Measurements from ENCODE around the gene ASB5. TPM values are rescaled to one million over a fixed set of nuclear protein-coding genes. Genes with fewer than 3 reads are reported as not detected.

Gene ASB5
- total RNA-seq, 6 experiments from 2014 or later, result 0.19 to 0.23 TPM; not detected in 4

GRCh38 chr4:176187624-176188023, 81.4 kb downstream of the ASB5 start:
- 47% methylated on average over 2 of the region's 2 CpGs for WGBS (ENCODE audit: insufficient coverage, low coverage, low lambda C conversion rate, missing lambda C conversion rate)
- TF ChIP-seq POLR2A (IDR thresholded peaks at IDR 0.05), result no peak
- TF ChIP-seq, protein P1, sequence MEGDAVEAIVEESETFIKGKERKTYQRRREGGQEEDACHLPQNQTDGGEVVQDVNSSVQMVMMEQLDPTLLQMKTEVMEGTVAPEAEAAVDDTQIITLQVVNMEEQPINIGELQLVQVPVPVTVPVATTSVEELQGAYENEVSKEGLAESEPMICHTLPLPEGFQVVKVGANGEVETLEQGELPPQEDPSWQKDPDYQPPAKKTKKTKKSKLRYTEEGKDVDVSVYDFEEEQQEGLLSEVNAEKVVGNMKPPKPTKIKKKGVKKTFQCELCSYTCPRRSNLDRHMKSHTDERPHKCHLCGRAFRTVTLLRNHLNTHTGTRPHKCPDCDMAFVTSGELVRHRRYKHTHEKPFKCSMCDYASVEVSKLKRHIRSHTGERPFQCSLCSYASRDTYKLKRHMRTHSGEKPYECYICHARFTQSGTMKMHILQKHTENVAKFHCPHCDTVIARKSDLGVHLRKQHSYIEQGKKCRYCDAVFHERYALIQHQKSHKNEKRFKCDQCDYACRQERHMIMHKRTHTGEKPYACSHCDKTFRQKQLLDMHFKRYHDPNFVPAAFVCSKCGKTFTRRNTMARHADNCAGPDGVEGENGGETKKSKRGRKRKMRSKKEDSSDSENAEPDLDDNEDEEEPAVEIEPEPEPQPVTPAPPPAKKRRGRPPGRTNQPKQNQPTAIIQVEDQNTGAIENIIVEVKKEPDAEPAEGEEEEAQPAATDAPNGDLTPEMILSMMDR (IDR thresholded peaks at IDR 0.05), result no peak
- intact Hi-C loops (cut with DNase I), result no loop called here

DNA sequence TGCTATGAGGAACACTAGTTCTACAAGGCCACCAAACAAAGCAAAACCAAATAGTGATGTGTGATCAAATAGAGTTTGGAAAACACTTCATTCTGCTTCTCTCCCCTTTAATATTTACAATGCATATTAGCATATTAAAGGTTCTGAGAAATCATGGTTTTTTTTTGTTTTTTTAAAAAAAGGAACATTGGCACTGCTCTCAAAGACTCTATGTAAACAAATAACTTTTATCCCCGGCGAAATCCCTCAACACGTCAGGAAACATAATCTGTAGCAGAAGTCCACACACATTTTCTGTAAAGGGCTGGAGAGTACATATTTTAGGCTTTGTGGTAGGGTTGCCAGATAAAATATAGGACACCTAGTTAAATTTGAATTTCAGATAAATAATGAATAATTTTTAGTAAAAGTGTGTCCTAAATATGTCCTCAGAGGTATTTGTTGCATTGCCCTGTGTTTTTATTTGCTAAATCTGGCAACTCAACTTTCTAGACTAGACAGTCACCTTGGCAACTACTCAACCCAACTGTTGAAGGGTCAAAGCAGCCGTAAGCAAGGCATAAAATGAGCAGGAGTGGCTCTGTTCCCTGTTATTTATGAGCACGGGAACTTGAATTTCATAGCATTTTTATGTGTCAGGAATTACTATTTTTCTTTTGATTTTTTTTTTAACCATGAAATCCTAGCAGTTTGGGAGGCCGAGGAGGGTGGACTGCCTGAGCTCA, 82.2 kb downstream of the ASB5 start:
- no peak for DNase-seq
- no peaks in the 10 kb centered on the region for H3K27me3 ChIP-seq

More at GRCh38 chr4:176187624-176188023, 81.4 kb downstream of the ASB5 start:
- no peak overlapping the region for H3K27ac ChIP-seq
- ATAC-seq (no peak), DNase-seq (no peak)
- no peaks in the 10 kb centered on the region for H3K27me3 ChIP-seq
- no peaks in the 10 kb centered on the region for H3K9me3 ChIP-seq
- H3K4me1 ChIP-seq, result no peaks in the 10 kb centered on the region
- no peak overlapping the region for H3K4me3 ChIP-seq
- no peaks in the 10 kb centered on the region for H3K36me3 ChIP-seq

DNA sequence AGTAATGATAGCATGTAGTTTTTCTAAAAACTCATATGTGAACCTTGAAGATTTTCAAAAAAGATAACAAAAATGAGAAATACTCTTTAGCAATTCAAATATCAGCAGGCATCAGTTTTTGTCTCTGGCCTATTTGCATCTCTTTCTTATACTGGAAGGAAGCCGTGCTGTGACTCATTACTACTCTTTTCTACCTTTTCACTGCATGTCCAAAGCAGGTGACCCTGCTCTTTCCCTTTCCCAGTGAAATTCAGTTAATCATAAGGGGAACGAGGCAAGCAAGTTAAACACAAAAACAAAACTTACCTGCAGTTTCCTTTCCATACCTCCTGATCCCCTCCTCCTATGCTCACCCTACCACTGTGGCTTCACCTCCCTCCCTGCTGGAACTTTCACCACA, 83.0 kb downstream of the ASB5 start:
- no peak overlapping the region for H3K27ac ChIP-seq

More for the DNA sequence above, 82.2 kb downstream of the ASB5 start:
- H3K4me1 ChIP-seq, result no peaks in the 10 kb centered on the region
- H3K4me3 ChIP-seq, result no peak overlapping the region
- no peaks in the 10 kb centered on the region for H3K36me3 ChIP-seq
- intact Hi-C loops (cut with DNase I), result no loop called here
- H3K27ac ChIP-seq, result no peak overlapping the region
- ATAC-seq, result no peak
- 54% methylated on average over 6 of the region's 6 CpGs for WGBS (ENCODE audit: insufficient coverage, low coverage, low lambda C conversion rate, missing lambda C conversion rate)
- no peaks in the 10 kb centered on the region for H3K9me3 ChIP-seq
- TF ChIP-seq POLR2A (IDR thresholded peaks at IDR 0.05), result no peak
- TF ChIP-seq, protein P1 (IDR thresholded peaks at IDR 0.05), result no peak

DNA sequence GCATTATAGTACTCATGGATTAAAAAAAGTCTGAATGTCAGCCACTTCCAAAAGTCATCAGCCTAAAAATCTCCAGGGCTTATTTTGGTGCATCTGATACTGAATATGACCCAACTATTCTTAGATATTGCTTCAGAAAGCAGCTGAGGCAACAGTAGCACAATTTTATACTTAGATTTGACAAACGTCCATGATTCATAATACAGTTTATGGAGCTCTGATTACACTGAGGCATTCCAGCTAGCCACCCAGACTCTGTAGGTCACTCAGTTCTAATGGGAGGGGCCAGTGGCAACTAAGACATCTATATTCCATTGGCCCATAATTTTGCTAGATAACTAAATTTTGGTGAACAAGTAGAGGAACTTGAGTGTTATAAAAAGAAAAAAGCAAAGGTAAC, 84.0 kb downstream of the ASB5 start:
- WGBS (ENCODE audit: insufficient coverage, low coverage, low lambda C conversion rate, missing lambda C conversion rate), result 10% methylated on average over 1 of the region's 1 CpG
- intact Hi-C loops (cut with DNase I), result no loop called here
- Histone ChIP-seq H3K27me3 (no peaks in the 10 kb centered on the region), H3K4me1 (no peaks in the 10 kb centered on the region), H3K36me3 (no peaks in the 10 kb centered on the region), H3K9me3 (no peaks in the 10 kb centered on the region), H3K27ac (no peak overlapping the region), H3K4me3 (no peak overlapping the region)
- no peak for ATAC-seq
- TF ChIP-seq, protein P1 (IDR thresholded peaks at IDR 0.05), result no peak
- TF ChIP-seq POLR2A (IDR thresholded peaks at IDR 0.05), result no peak
- no peak for DNase-seq

More for the DNA sequence above, 83.0 kb downstream of the ASB5 start:
- no peak for DNase-seq
- H3K36me3 ChIP-seq, result no peaks in the 10 kb centered on the region
- intact Hi-C loops (cut with DNase I), result no loop called here
- H3K27me3 ChIP-seq, result no peaks in the 10 kb centered on the region
- WGBS (ENCODE audit: insufficient coverage, low coverage, low lambda C conversion rate, missing lambda C conversion rate), result 54% methylated on average over 2 of the region's 2 CpGs
- TF ChIP-seq, protein P1 (IDR thresholded peaks at IDR 0.05), result no peak
- no peak for TF ChIP-seq POLR2A (IDR thresholded peaks at IDR 0.05)
- ATAC-seq, result no peak
- H3K4me1 ChIP-seq, result no peaks in the 10 kb centered on the region
- H3K9me3 ChIP-seq, result no peaks in the 10 kb centered on the region
- no peak overlapping the region for H3K4me3 ChIP-seq

Other genes with a start within 250 kb of the ASB5 start
- gene WDR17, start 203.4 kb downstream of the ASB5 start, total RNA-seq, result under 1 TPM in 5 of 6 experiments, not detected in 1; 0.12 to 0.49 (median 0.18) TPM
- not detected for gene SPATA4, start 73.6 kb downstream of the ASB5 start, total RNA-seq
- gene SPCS3, start 50.7 kb upstream of the ASB5 start, total RNA-seq, result 10 to 100 TPM; 49.7 to 97.4 (median 69.1) TPM